ENCODE results near the gene COA8.

The COA8 gene

DNA sequence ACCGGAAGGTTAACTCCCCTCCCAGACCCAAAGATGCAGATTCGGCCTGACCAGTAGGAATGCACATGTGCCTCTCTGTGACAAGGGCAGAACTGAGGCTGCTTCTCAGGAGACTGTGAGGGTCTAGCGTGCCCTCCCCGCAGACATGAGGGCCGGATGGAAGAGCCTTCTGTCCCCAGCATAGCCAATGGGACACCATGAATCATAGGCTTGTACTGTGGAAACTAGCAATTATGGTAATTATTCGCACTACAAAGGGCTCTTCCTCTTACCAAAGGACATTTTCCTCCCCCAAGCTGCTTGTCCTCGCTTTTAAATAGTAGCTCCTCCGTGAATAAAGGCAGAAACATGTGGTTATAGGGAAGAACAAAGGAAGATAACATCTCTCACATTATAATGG, 6.2 kb downstream of the COA8 start:
- H3K4me1 ChIP-seq (ENCODE audit: control insufficient read depth, insufficient read depth, low read length, unreplicated experiment) = peaks cover 4% of the 10 kb centered on the region
- H3K36me3 ChIP-seq (ENCODE audit: insufficient read depth, low read length) = no peaks in the 10 kb centered on the region
- H3K27me3 ChIP-seq (ENCODE audit: insufficient read depth, low read length) = no peaks in the 10 kb centered on the region
- no peak overlapping the region for H2AFZ ChIP-seq (ENCODE audit: low read length, unreplicated experiment)
- no peak overlapping the region for H3K27ac ChIP-seq (ENCODE audit: low read depth, low read length)
- H3K4me3 ChIP-seq (ENCODE audit: low read depth, low read length) = no peak overlapping the region
- peaks cover 57% of the 10 kb centered on the region for H3K79me2 ChIP-seq (ENCODE audit: control insufficient read depth, insufficient read depth, low read length, unreplicated experiment)

DNA sequence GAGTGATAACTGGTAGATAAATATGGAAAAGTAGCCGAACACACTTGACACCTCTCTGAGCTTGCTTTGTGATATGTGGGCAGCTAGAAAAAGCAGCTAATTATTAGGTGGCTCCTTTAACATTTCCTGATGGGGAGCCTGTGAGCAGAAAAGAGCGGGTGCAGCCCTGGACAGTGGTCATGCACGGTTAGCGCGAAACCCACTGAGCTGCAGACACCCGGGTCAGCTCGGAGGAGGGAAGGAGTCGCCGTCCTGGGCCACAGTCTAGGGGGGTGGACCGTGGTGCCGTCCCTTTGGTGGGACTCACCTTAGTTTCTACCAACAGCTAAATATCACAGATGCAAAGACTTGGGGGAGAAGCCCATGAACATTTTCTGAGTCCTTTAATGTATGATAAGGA, 6.6 kb downstream of the COA8 start:
- Histone ChIP-seq H3K27me3 (ENCODE audit: insufficient read depth, low read length) (no peaks in the 10 kb centered on the region), H3K4me3 (ENCODE audit: low read depth, low read length) (no peak overlapping the region), H3K4me1 (ENCODE audit: control insufficient read depth, insufficient read depth, low read length, unreplicated experiment) (no peaks in the 10 kb centered on the region), H3K79me2 (ENCODE audit: control insufficient read depth, insufficient read depth, low read length, unreplicated experiment) (peaks cover 52% of the 10 kb centered on the region), H2AFZ (ENCODE audit: low read length, unreplicated experiment) (no peak overlapping the region), H3K27ac (ENCODE audit: low read depth, low read length) (no peak overlapping the region), H3K36me3 (ENCODE audit: insufficient read depth, low read length) (no peaks in the 10 kb centered on the region)

DNA sequence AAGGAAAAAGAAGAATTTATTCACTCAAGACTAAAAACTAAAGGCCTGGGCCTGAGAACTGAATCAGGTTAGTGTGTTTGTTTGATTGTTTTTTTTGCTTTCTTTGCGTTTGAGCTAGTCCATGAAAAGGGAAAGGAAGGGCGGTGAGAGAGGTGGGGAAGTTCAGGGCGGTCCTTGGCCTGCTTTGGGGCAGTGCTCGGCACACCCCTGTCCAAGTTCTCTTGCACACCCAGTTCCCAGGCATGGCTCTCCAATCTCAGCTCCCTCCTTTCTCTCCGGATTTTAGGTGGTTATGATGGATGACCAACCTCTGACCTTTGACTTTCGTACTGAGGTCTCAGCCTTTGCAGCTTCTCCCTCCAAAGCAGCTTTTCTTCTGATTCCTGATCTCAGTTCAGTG, 11.3 kb downstream of the COA8 start:
- Histone ChIP-seq H3K36me3 (ENCODE audit: insufficient read depth, low read length) (peaks cover 4% of the 10 kb centered on the region; the same call in 1 of the 2 replicates), H3K79me2 (ENCODE audit: control insufficient read depth, insufficient read depth, low read length, unreplicated experiment) (peaks cover 31% of the 10 kb centered on the region), H3K4me3 (ENCODE audit: low read depth, low read length) (no peak overlapping the region), H3K27me3 (ENCODE audit: insufficient read depth, low read length) (no peaks in the 10 kb centered on the region), H3K27ac (ENCODE audit: low read depth, low read length) (no peak overlapping the region), H2AFZ (ENCODE audit: low read length, unreplicated experiment) (no peak overlapping the region), H3K4me1 (ENCODE audit: control insufficient read depth, insufficient read depth, low read length, unreplicated experiment) (peaks cover 15% of the 10 kb centered on the region)

DNA sequence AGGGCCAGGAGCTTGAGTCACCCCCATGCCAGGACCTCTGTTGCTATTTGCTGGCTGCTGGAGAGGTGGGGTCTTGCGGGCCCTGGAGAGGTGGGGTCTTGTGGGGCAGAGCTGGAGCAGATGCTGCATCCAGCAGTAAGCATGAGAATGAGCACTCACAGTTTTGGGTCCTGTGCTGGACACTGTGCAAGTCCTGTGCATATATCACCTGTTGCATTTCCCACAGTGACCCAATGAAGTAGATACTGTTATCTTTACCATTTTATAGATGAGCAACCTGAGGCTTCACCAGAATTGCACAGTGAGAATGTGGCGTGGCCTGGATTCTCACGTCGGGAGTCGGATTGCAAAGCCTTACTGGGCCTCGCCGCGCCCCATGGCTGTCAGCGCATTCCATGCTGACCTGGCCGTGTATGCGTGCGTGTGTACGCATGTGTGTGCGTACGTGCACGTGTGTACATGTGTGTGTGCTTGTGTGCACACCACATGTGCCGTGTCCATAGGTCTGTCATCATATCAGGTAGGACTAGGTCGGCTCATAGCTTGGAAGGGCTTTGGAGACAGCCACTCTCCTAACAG, 12.0 kb downstream of the COA8 start:
- Histone ChIP-seq H3K36me3 (ENCODE audit: insufficient read depth, low read length) (peaks cover 4% of the 10 kb centered on the region; the same call in 1 of the 2 replicates), H3K27ac (ENCODE audit: low read depth, low read length) (no peak overlapping the region), H3K4me1 (ENCODE audit: control insufficient read depth, insufficient read depth, low read length, unreplicated experiment) (peaks cover 15% of the 10 kb centered on the region), H3K27me3 (ENCODE audit: insufficient read depth, low read length) (no peaks in the 10 kb centered on the region), H3K79me2 (ENCODE audit: control insufficient read depth, insufficient read depth, low read length, unreplicated experiment) (peaks cover 25% of the 10 kb centered on the region), H3K4me3 (ENCODE audit: low read depth, low read length) (no peak overlapping the region), H2AFZ (ENCODE audit: low read length, unreplicated experiment) (no peak overlapping the region)

DNA sequence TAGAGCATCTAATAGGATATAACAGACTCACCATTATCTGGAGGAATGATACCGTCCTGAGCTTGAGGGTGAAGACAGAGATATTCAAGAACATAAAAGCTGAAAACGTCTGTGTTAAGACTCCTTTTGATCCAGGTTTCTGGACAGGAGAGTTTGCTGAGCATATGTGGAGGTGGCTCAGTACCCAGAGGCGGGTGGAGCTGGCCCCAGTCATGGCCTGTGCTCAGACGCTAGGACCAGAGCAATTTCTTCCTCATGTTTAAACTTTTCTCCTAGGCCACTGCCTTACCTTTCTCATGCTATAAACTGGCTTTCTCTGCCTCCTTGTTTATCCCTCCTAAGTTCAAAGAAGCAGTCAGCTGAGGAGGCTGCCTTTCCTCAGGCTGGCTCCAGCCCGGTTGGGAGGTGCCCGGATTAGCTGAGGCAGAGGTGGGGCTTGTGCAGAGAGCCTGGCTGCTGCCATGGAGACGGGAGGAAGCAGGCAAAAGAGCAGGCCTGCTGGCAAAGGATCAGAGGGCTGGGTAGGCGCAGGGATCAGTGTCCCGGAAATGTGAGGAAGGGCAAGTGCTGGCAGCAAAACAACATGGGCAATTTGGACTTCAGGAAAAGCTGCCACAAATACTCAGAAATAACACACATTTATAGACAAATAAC, 13.7 kb downstream of the COA8 start:
- peaks cover 9% of the 10 kb centered on the region; the same call in 1 of the 2 replicates for H3K36me3 ChIP-seq (ENCODE audit: insufficient read depth, low read length)
- H3K27me3 ChIP-seq (ENCODE audit: insufficient read depth, low read length) = no peaks in the 10 kb centered on the region
- peak overlapping the region; percentile 7; the same call in 1 of the 2 replicates for H3K4me3 ChIP-seq (ENCODE audit: low read depth, low read length)
- H3K79me2 ChIP-seq (ENCODE audit: control insufficient read depth, insufficient read depth, low read length, unreplicated experiment) = peaks cover 18% of the 10 kb centered on the region
- H3K27ac ChIP-seq (ENCODE audit: low read depth, low read length) = peak overlapping the region; percentile 69
- H3K4me1 ChIP-seq (ENCODE audit: control insufficient read depth, insufficient read depth, low read length, unreplicated experiment) = peaks cover 15% of the 10 kb centered on the region
- H2AFZ ChIP-seq (ENCODE audit: low read length, unreplicated experiment) = no peak overlapping the region

DNA sequence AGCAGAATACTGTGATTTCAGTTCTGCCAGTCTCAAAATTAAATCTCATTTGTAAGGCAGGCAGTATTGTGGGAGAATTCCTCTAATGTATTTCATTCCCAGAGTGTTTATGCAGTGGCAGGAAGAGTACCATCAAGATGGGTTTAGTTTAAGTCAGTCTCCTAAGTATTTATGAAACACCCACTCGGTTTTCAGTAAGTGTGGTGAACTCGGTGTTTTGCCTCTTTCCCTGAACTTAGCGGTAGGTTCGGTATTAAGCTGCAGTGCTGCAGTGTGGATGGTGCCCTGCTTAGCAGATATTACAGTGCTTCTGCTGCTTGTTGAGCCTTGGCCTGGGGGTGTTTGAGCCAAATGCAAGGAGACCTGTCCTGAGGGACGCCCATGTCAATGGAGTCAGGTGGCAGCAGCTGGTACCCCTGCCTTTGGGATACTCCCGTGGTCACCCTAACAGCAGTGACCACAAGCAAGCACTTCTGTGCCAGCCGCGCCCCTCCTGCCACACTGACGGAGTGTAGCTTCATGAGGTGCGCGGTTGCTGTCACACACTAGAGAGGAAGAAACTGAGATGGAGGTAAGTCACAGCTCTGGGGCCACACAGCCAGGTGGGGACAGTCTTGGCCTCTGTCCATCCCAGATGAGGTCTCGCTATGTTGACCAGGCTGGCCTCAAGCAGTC, 15.8 kb downstream of the COA8 start:
- Histone ChIP-seq H3K27ac (ENCODE audit: low read depth, low read length) (no peak overlapping the region), H3K79me2 (ENCODE audit: control insufficient read depth, insufficient read depth, low read length, unreplicated experiment) (peaks cover 18% of the 10 kb centered on the region), H3K36me3 (ENCODE audit: insufficient read depth, low read length) (peaks cover 10% of the 10 kb centered on the region; the same call in 1 of the 2 replicates), H2AFZ (ENCODE audit: low read length, unreplicated experiment) (no peak overlapping the region), H3K27me3 (ENCODE audit: insufficient read depth, low read length) (no peaks in the 10 kb centered on the region), H3K4me3 (ENCODE audit: low read depth, low read length) (no peak overlapping the region), H3K4me1 (ENCODE audit: control insufficient read depth, insufficient read depth, low read length, unreplicated experiment) (peaks cover 15% of the 10 kb centered on the region)

DNA sequence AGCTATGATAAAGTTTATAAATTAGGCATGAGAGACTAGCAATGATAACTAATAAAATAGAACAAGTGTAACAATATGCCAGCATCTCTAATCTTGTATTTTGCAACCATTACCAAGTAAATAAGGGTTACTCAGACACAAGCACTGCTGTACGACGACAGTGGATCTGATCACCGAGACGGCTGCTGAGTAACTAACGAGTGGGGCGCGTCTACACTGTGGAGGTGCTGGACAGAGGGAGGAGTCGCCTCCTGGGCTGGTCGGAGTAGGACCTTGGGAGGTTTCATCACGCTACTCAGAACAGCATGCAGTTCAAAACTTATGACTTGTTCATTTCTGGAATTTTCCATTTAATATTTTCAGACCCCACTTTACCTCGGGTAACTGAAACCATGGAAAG, 18.4 kb downstream of the COA8 start:
- peaks cover 5% of the 10 kb centered on the region; the same call in 1 of the 2 replicates for H3K36me3 ChIP-seq (ENCODE audit: insufficient read depth, low read length)
- no peak overlapping the region for H2AFZ ChIP-seq (ENCODE audit: low read length, unreplicated experiment)
- H3K79me2 ChIP-seq (ENCODE audit: control insufficient read depth, insufficient read depth, low read length, unreplicated experiment) = peaks cover 18% of the 10 kb centered on the region
- peaks cover 13% of the 10 kb centered on the region for H3K4me1 ChIP-seq (ENCODE audit: control insufficient read depth, insufficient read depth, low read length, unreplicated experiment)
- no peak overlapping the region for H3K4me3 ChIP-seq (ENCODE audit: low read depth, low read length)
- no peaks in the 10 kb centered on the region for H3K27me3 ChIP-seq (ENCODE audit: insufficient read depth, low read length)
- no peak overlapping the region for H3K27ac ChIP-seq (ENCODE audit: low read depth, low read length)

DNA sequence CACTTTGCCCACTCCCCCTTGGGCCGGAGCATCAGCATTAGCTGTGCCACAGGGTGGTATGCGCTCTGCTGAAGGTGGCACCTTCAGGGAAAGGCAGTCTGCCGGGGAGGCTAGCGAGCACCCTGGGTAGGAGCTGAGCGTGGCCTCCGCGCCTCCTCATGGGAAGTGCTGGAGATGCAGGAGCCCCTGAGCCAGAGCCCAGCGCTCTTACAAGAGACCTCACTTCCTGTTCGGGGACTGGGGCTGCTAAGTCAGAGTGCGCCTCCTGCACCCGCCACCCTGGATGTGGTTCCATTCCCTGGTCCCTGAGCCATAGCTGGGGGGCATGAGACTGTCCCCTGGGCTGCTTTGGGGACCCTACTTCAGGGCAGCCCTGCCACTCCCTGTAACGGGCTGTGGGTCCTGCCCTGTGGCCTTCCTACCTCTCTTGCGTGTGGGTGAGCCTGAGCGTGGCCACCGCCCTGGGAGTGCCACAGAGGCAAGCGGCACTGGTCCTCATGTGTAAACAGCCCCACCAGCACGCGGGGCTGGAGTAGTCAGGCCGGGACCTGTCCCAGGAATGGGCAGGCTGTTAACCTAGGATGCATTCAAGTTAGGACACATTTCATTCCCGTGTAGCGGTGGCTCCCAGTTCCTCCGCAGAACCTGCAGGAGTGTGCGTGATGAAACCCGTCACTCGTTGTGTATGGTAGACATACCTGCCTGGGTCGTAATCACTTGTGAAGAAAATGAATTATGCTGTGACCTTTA, 19.4 kb downstream of the COA8 start:
- Histone ChIP-seq H3K79me2 (ENCODE audit: control insufficient read depth, insufficient read depth, low read length, unreplicated experiment) (peaks cover 16% of the 10 kb centered on the region), H3K27ac (ENCODE audit: low read depth, low read length) (no peak overlapping the region), H3K36me3 (ENCODE audit: insufficient read depth, low read length) (peaks cover 5% of the 10 kb centered on the region; the same call in 1 of the 2 replicates), H3K4me1 (ENCODE audit: control insufficient read depth, insufficient read depth, low read length, unreplicated experiment) (peaks cover 4% of the 10 kb centered on the region), H3K27me3 (ENCODE audit: insufficient read depth, low read length) (no peaks in the 10 kb centered on the region), H3K4me3 (ENCODE audit: low read depth, low read length) (no peak overlapping the region), H2AFZ (ENCODE audit: low read length, unreplicated experiment) (no peak overlapping the region)

DNA sequence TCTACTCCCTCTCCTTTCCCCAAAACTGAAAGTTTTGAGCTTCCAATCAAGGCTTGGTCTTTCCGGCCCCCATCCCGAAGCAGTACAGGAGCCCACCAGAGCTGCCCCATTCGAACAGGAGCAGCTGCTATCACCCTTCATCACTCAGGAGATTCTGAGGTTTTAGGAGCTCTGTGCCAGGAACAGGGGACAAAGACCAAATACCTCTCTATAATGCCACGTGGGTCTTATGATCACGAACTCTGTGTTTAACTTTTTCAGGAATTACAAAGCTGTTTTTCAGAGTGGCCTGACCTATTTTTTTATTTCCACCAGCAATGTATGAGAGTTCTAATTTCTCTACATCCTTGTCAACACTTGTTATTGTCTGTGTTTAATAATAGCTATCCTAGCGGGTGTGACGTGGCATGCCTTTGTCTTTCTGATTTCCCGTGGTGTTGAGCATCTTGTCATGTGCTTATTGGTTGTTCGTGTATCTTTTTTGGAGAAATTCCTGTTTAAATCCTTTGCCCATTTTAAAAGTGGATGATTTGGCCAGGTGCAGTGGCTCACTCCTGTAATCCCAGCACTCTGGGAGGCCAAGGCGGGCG, 21.7 kb downstream of the COA8 start:
- H3K27me3 ChIP-seq (ENCODE audit: insufficient read depth, low read length) = no peaks in the 10 kb centered on the region
- peaks cover 6% of the 10 kb centered on the region for H3K79me2 ChIP-seq (ENCODE audit: control insufficient read depth, insufficient read depth, low read length, unreplicated experiment)
- H3K27ac ChIP-seq (ENCODE audit: low read depth, low read length) = no peak overlapping the region
- no peak overlapping the region for H3K4me3 ChIP-seq (ENCODE audit: low read depth, low read length)
- H2AFZ ChIP-seq (ENCODE audit: low read length, unreplicated experiment) = no peak overlapping the region
- H3K4me1 ChIP-seq (ENCODE audit: control insufficient read depth, insufficient read depth, low read length, unreplicated experiment) = no peaks in the 10 kb centered on the region
- 0 out of 2 replicates have a peak, but pooled peaks cover 5% of the 10 kb centered on the region for H3K36me3 ChIP-seq (ENCODE audit: insufficient read depth, low read length)

DNA sequence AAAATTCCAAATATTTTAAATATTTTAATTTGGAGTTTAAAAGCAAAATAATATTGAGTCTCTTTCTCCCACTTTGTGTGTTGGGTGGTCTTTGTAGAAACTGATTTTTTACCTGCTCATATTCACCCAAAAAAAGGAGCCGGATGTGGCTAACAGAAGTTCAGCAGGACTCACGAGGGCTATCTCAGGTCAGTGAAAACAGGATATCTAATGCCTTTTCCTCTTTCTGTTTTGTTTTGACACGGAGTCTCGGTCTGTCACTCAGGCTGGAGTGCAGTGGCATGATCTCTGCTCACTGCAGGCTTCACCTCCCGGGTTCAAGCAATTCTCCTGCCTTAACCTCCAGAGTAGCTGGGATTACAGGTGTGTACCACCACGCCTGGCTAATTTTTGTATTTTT, 30.8 kb downstream of the COA8 start:
- Histone ChIP-seq H3K27me3 (ENCODE audit: insufficient read depth, low read length) (no peaks in the 10 kb centered on the region), H2AFZ (ENCODE audit: low read length, unreplicated experiment) (no peak overlapping the region), H3K4me3 (ENCODE audit: low read depth, low read length) (no peak overlapping the region), H3K4me1 (ENCODE audit: control insufficient read depth, insufficient read depth, low read length, unreplicated experiment) (peaks cover 12% of the 10 kb centered on the region), H3K27ac (ENCODE audit: low read depth, low read length) (no peak overlapping the region), H3K79me2 (ENCODE audit: control insufficient read depth, insufficient read depth, low read length, unreplicated experiment) (no peaks in the 10 kb centered on the region), H3K36me3 (ENCODE audit: insufficient read depth, low read length) (no peaks in the 10 kb centered on the region)

All from ACC112 (cell line).